Measurements from ENCODE around the gene PDZD7. TPM values are rescaled to one million over a fixed set of nuclear protein-coding genes. Genes with fewer than 3 reads are reported as not detected.

PDZD7 gene
- total RNA-seq, 6 donors from 2014 or later = 0.39 to 2.4 (median 1.7) TPM

DNA sequence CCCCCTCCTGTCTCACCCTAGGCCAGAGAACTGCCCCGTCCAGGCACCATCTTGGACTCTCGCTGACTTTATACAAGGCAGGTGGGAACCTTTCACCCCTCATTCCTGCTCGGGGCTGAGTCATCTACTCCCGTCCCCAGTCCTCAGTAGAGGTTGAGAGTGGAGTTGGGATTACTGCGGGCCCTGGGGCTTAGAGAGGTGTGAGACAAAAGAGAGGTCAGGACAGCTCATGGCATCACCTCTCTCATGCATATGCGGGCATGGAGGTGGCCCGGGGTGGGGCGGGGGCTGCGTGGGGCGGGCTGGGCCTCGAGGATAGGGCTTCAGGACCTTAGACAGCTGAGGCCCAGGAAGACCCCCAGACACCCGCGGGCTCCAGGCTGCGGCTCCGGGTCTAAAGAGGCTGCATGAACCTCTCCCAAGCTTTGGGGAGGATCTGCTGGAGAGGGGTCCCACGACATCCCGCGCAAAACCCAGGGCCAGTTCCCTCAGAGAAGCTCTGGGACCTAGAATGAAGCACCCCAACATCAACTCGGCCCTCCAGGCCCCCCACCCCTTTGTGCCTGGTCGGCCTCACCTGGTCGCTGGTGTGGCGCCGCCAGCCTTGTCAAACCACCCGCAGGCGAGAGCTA, 317 bp downstream of the PDZD7 start:
- peaks cover 0 to 12% (median 10%) of the 10 kb centered on the region in 4 donors for H3K36me3 ChIP-seq
- peaks cover 14 to 24% (median 21%) of the 10 kb centered on the region in 4 donors for H3K4me1 ChIP-seq
- DNase-seq (no peak), ATAC-seq (ENCODE audit: low FRiP score in 2 of 2) (no peak)
- TF ChIP-seq, protein P1, sequence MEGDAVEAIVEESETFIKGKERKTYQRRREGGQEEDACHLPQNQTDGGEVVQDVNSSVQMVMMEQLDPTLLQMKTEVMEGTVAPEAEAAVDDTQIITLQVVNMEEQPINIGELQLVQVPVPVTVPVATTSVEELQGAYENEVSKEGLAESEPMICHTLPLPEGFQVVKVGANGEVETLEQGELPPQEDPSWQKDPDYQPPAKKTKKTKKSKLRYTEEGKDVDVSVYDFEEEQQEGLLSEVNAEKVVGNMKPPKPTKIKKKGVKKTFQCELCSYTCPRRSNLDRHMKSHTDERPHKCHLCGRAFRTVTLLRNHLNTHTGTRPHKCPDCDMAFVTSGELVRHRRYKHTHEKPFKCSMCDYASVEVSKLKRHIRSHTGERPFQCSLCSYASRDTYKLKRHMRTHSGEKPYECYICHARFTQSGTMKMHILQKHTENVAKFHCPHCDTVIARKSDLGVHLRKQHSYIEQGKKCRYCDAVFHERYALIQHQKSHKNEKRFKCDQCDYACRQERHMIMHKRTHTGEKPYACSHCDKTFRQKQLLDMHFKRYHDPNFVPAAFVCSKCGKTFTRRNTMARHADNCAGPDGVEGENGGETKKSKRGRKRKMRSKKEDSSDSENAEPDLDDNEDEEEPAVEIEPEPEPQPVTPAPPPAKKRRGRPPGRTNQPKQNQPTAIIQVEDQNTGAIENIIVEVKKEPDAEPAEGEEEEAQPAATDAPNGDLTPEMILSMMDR (IDR thresholded peaks at IDR 0.05) = peak in 1 of 6 experiments; percentile 10
- no peak for TF ChIP-seq POLR2AphosphoS5 (IDR thresholded peaks at IDR 0.05)
- peak overlapping the region in 3 of 4 donors; percentile 56 to 87 (median 85) for H3K4me3 ChIP-seq
- WGBS, 2 donors = 17 to 26% methylated on average over 9 to 10 of the region's 25 CpGs
- H3K27me3 ChIP-seq = no peaks in the 10 kb centered on the region
- peak overlapping the region in 3 of 4 donors; percentile 93 to 99 (median 97) for H3K27ac ChIP-seq
- H3K9me3 ChIP-seq = no peaks in the 10 kb centered on the region

DNA sequence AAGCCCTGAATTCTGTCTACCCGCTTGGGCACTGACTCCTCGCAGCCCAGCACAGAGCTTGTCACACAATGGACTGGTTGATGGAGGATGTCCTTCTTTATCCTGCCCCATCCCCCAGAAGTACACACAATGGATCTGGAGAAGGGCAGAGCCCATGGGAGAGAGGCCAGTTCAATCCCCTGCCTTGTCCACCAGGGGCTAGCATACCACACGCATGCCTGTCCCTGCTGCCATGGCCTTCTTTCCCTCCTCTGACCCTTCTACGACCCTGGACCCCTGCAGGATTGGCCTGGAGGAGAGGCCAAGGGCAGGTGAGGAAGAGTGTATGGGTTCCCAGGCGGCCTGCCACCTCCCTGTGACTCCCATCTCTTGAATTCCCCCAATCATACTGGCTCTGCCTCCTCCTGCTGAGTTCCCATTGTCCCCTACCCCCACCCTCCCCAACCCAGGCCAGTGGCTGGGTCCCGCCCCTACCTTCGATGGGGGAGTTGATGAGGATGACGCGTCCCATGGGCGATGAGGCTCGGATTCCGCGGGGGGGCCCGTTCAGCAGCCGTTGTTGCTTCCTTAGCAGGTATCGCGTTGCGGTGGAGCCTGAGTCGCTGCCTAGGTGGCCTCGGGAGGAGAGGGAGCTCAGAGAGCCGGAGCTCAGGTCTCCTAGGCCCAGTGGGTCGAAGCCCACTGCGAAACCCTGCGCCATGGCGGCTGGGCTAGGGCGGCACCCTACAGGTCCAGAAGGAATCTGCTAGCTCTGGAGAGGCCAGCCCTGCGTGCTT, 1.2 kb downstream of the PDZD7 start:
- DNase-seq = peak in 1 of 2 donors; percentile 76
- TF ChIP-seq POLR2A (IDR thresholded peaks at IDR 0.05) (no peak), POLR2AphosphoS5 (IDR thresholded peaks at IDR 0.05) (no peak)
- TF ChIP-seq, protein P1 (IDR thresholded peaks at IDR 0.05) = peak in 1 of 6 experiments; percentile 13

DNA sequence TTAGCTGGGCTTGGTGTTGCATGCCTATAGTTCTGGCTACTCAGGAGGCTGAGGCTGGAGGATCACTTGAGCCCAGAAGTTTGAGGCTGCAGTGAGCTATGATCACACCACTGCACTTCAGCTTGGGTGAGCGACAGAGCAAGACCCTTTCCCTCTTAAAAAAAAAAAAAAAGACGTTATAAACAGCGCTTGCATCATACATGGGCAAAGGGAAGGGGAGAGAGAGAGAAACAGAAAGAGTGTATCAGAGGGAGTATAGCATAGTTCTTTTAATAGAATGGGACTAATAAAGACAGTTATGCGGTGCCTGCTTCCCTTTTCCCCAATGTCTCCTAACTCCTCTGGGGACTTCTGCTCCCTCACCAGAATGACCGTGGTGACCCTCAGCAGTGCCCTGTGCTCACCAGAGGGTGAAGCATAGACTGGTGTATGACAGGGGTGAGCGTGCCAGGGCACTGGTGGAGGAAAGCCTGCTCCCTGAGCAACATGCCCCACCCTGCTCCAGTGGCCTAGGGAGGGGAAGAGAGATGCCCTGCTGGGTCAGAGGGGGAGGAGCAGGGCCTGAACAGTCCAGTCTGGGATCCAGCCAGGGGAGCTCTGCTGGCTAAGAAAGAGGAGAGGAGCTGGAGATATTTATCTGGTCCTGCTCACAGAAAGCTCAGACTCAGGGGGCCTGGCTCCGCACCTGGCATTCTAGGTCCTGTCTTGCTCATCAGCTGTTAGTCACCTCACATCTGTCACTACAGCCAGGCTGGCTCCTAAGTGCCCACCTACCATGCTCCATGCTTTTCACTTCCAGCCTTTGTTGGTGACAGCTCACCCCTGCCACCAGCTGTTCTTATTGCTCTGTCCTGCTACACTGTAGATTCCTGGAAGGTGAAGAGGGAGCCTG, 2.2 kb downstream of the PDZD7 start:
- TF ChIP-seq POLR2AphosphoS5 (IDR thresholded peaks at IDR 0.05) (no peak), POLR2A (IDR thresholded peaks at IDR 0.05) (no peak), EP300 (IDR thresholded peaks at IDR 0.05) (no peak)
- TF ChIP-seq, protein P1 (IDR thresholded peaks at IDR 0.05) = no peak
- Histone ChIP-seq H3K36me3 (no peaks in the 10 kb centered on the region), H3K4me1 (peaks cover 14 to 24% (median 20%) of the 10 kb centered on the region in 4 donors), H3K9me3 (no peaks in the 10 kb centered on the region), H3K27me3 (no peaks in the 10 kb centered on the region), H3K4me3 (no peak overlapping the region), H3K27ac (no peak overlapping the region)
- no peak for DNase-seq
- 62 to 69% methylated on average over 7 of the region's 7 CpGs for WGBS, 2 donors
- no peak for ATAC-seq (ENCODE audit: low FRiP score in 2 of 2)

More for the DNA sequence above, 1.2 kb downstream of the PDZD7 start:
- Histone ChIP-seq H3K9me3 (no peaks in the 10 kb centered on the region), H3K27me3 (no peaks in the 10 kb centered on the region), H3K36me3 (peaks cover 0 to 3% (median 1%) of the 10 kb centered on the region in 4 donors), H3K27ac (no peak overlapping the region), H3K4me3 (no peak overlapping the region), H3K4me1 (peaks cover 14 to 24% (median 21%) of the 10 kb centered on the region in 4 donors)
- ATAC-seq (ENCODE audit: low FRiP score in 2 of 2) = no peak
- 55 to 67% methylated on average over 17 to 19 of the region's 27 CpGs for WGBS, 2 donors

DNA sequence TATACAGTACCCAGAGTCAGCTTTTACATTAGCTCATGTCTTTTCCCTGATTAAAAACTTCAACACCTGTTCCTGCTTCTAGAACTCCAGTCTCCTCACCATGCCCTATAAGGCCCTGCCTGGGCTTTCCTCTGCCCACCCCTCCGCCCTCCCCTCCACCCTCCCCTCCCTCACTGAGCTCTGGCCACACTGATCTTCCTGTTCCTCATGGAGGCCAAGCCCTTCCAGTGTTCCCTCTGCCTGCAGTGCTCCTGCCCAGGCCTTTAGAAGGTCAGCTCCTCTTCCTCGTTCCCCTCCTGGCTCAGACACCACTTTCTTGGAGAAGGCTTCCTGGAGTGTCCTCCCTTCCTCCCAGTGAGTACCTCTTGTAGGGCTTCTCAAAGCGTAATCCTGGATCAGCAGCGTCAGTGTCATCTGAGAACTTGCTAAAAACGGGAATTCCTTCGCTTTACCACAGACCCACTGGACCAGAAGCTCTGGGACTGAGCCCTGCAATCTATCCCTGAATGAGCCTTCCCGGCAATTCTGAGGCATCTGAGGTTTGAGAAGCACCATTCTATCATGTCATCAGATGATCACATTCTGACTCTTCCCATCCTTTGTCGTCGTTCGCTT, 3.7 kb downstream of the PDZD7 start:
- Histone ChIP-seq H3K27ac (no peak overlapping the region), H3K36me3 (no peaks in the 10 kb centered on the region)
- WGBS, 2 donors = 72 to 76% methylated on average over 9 to 10 of the region's 10 CpGs

More for the DNA sequence above, 3.7 kb downstream of the PDZD7 start:
- H3K4me1 ChIP-seq = peaks cover 6 to 12% (median 8%) of the 10 kb centered on the region in 4 donors
- no peak for TF ChIP-seq POLR2A (IDR thresholded peaks at IDR 0.05)
- DNase-seq (no peak), ATAC-seq (ENCODE audit: low FRiP score in 2 of 2) (no peak)
- H3K4me3 ChIP-seq = no peak overlapping the region
- H3K9me3 ChIP-seq = no peaks in the 10 kb centered on the region
- no peaks in the 10 kb centered on the region for H3K27me3 ChIP-seq
